ENCODE measurements around the gene KIF3C. TPM values are rescaled to one million over a fixed set of nuclear protein-coding genes. Genes with fewer than 3 reads are reported as not detected.

The KIF3C gene
- total and polyA plus RNA-seq, 9 of the 15 experiments (the other 6 are each of a cell fraction or from before 2014, with no cell fraction given) = 0.69 to 6.7 (median 3.3) TPM

GRCh38 chr2:25878361-25879132, 103.8 kb downstream of the KIF3C start, which contains the start of gene ASXL2 (continued):
- no peak for TF ChIP-seq CBX5 (IDR thresholded peaks at IDR 0.05; ENCODE audit: borderline replicate concordance, low read depth)
- TF ChIP-seq ZNF175 (CRISPR knock-in tag; IDR thresholded peaks at IDR 0.05; ENCODE audit: low read depth) = peak; percentile 42; the same call in 1 of the 2 replicates
- peak; percentile 91 for TF ChIP-seq CCNT2 (IDR thresholded peaks at IDR 0.05; ENCODE audit: borderline replicate concordance, extremely low read depth, insufficient read length, low read depth, low read length)
- TF ChIP-seq KDM4B (IDR thresholded peaks at IDR 0.05; ENCODE audit: borderline replicate concordance in 2 of 2, low read depth in 1 of 2) = peak in 1 of 2 experiments; percentile 65; a peak in 1 of 4 replicates
- TF ChIP-seq RBM34 (IDR thresholded peaks at IDR 0.05; ENCODE audit: borderline replicate concordance, insufficient read depth, low read length) = no peak
- TF ChIP-seq PURB (CRISPR knock-in tag; IDR thresholded peaks at IDR 0.05; ENCODE audit: low read depth) = no peak
- TF ChIP-seq, protein P1, sequence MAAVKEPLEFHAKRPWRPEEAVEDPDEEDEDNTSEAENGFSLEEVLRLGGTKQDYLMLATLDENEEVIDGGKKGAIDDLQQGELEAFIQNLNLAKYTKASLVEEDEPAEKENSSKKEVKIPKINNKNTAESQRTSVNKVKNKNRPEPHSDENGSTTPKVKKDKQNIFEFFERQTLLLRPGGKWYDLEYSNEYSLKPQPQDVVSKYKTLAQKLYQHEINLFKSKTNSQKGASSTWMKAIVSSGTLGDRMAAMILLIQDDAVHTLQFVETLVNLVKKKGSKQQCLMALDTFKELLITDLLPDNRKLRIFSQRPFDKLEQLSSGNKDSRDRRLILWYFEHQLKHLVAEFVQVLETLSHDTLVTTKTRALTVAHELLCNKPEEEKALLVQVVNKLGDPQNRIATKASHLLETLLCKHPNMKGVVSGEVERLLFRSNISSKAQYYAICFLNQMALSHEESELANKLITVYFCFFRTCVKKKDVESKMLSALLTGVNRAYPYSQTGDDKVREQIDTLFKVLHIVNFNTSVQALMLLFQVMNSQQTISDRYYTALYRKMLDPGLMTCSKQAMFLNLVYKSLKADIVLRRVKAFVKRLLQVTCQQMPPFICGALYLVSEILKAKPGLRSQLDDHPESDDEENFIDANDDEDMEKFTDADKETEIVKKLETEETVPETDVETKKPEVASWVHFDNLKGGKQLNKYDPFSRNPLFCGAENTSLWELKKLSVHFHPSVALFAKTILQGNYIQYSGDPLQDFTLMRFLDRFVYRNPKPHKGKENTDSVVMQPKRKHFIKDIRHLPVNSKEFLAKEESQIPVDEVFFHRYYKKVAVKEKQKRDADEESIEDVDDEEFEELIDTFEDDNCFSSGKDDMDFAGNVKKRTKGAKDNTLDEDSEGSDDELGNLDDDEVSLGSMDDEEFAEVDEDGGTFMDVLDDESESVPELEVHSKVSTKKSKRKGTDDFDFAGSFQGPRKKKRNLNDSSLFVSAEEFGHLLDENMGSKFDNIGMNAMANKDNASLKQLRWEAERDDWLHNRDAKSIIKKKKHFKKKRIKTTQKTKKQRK (IDR thresholded peaks at IDR 0.05; ENCODE audit: borderline replicate concordance, low read depth, low read length) = no peak
- peak; percentile 83 for TF ChIP-seq CREM (IDR thresholded peaks at IDR 0.05; ENCODE audit: low read depth)
- peak in 1 of 3 experiments; percentile 20; a peak in 1 of 6 replicates for TF ChIP-seq CTCF (IDR thresholded peaks at IDR 0.05 in 2 of 3, conservative IDR thresholded peaks at IDR 0.05 in 1 of 3; ENCODE audit: insufficient read depth in 2 of 3, low read depth in 1 of 3, low read length in 3 of 3)
- no peak for TF ChIP-seq MAFK (IDR thresholded peaks at IDR 0.05; ENCODE audit: low read length)
- TF ChIP-seq MYC (IDR thresholded peaks at IDR 0.05; ENCODE audit: low read depth, low read length) = peak; percentile 60
- TF ChIP-seq MYC (CRISPR knock-in tag; IDR thresholded peaks at IDR 0.05; ENCODE audit: borderline replicate concordance, low read depth) = no peak
- 0 out of 2 replicates have a peak, but pooled peaks have one; percentile 9 for TF ChIP-seq MXI1 (IDR thresholded peaks at IDR 0.05; ENCODE audit: low read depth, low read length)
- TF ChIP-seq GTF2E2 (tag; IDR thresholded peaks at IDR 0.05) = peak; percentile 80; the same call in 1 of the 2 replicates
- TF ChIP-seq, protein P2, sequence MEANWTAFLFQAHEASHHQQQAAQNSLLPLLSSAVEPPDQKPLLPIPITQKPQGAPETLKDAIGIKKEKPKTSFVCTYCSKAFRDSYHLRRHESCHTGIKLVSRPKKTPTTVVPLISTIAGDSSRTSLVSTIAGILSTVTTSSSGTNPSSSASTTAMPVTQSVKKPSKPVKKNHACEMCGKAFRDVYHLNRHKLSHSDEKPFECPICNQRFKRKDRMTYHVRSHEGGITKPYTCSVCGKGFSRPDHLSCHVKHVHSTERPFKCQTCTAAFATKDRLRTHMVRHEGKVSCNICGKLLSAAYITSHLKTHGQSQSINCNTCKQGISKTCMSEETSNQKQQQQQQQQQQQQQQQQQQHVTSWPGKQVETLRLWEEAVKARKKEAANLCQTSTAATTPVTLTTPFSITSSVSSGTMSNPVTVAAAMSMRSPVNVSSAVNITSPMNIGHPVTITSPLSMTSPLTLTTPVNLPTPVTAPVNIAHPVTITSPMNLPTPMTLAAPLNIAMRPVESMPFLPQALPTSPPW (CRISPR knock-in tag; IDR thresholded peaks at IDR 0.05) = peak; percentile 98
- 0 out of 2 replicates have a peak, but pooled peaks have one; percentile 15 for TF ChIP-seq SIN3B (IDR thresholded peaks at IDR 0.05; ENCODE audit: low read depth)
- TF ChIP-seq ETS1 (conservative IDR thresholded peaks at IDR 0.05; ENCODE audit: control insufficient read depth, low read depth, low read length) = 0 out of 2 replicates have a peak, but pooled peaks have one; percentile 36
